ENCODE results near the gene BNIP2.

The BNIP2 gene

GRCh38 chr15:59618406-59618805 is 70.7 kb downstream of the BNIP2 start:
- DNase-seq: no peak

DNA sequence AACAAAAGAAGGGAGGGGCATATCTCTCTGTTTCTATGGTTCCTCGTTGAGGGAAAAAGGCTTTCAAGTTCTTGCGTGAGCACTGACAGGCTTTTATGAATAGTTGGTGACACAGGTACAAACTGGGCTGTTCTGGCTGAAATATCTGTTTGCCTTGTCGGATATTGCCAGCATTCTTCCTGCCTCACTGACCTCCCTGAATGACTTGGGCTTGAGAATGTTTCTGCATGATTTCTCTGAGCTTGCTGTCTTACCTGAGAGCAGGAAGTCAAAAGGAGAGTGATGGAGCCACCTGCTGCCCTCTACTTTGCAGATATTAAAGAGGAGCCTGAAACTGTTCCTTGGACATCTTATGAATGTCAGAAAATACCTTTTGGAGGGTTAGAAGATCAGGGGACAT is 72.7 kb downstream of the BNIP2 start:
- DNase-seq: no peak

- DNase-seq: no peak
Measured at GRCh38 chr15:59615661-59616060, 73.5 kb downstream of the BNIP2 start.

GRCh38 chr15:59614153-59614552 is 75.0 kb downstream of the BNIP2 start:
- no peak for DNase-seq

DNA sequence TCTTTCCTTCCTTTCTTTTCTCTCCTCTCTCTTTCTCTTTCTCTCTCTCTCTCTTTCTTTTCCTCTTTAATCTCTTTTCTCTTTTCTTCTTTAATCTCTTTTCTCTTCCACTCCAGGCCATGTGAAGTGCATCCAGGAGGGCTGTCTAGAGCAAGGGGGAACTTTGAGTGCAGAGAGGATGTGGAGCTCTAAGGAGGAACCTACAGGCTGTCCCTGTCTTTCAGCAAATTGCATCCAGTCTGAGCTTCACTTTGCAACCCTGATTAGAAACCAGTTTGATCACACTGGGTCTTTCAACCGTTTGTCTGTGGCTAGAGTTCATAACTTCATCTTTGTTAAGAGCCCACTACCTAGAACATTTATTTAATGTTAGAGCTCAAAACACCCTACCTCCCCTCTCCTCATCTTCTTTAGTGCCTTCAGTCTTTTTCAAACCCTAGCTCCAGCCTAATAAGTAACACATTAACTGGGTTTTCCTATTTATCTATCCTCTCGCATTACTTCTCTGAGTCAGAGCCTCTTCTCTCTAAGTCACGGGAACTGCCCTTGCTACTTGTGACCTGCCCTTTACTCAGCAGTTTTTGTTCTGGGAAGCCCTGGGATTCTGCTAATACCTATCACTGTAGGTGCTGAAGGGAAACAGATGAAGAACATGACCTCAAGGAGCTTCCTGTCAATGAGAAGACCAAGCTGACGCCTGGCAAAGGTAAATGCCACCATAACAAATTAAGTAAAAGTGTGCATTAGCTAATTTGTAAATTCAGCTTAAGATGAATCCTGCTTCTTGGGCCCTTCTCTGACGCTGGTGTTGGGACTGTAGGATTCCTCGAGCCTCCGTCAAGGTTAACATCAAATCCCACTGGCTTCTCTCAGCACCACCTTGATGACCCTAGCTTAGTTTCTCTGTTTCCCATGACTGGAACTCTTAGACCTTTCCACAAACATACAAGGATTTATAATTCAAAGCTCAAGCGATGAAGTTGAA is 77.6 kb downstream of the BNIP2 start, which contains the start of gene GCNT3:
Gene GCNT3, plus strand, starts transcription at position 508 of the 985 bp plus-strand sequence. CDS start 6,456 bp downstream, outside the sequence.
- no peak for DNase-seq

GRCh38 chr15:59609730-59610712 is 79.1 kb downstream of the BNIP2 start:
- DNase-seq: peak; percentile 17

All from NCI-H82 (cell line).